Upper lobe of right lung (tissue), 1 donor: ENCODE results near the gene STX18. TPM values are rescaled to one million over a fixed set of nuclear protein-coding genes. Genes with fewer than 3 reads are reported as not detected.
A peak's percentile ranks its signal among the peaks of the same experiment; 100 is the strongest.

Experiments used
- ATAC-seq: fragments of 200-7000 bp; cut with Tn5 transposase; one replicate; pipeline ENCODE4 v1.9.1; 2020; ENCODE audit warnings: mild to moderate bottlenecking, moderate library complexity
- DNase-seq: peaks from one replicate; pipeline ENCODE4 v3.0.0-alpha.2; 2020
- H3K27ac ChIP-seq: fragments of 200-600 bp; one replicate; pipeline ENCODE4 v1.8.0; 2022
- H3K27me3 ChIP-seq: fragments of 200-600 bp; one replicate; pipeline ENCODE4 v1.8.0; 2022; ENCODE audit warnings: mild to moderate bottlenecking
- H3K36me3 ChIP-seq: fragments of 200-600 bp; one replicate; pipeline ENCODE4 v1.8.0; 2022
- H3K4me1 ChIP-seq: fragments of 200-600 bp; one replicate; pipeline ENCODE4 v1.8.0; 2022
- H3K4me3 ChIP-seq: fragments of 200-600 bp; one replicate; pipeline ENCODE4 v1.8.0; 2022; ENCODE audit warnings: mild to moderate bottlenecking
- H3K9me3 ChIP-seq: fragments of 200-600 bp; one replicate; pipeline ENCODE4 v1.8.0; 2022
- CTCF ChIP-seq: fragments of 200-600 bp; IDR thresholded peaks from one replicate; pipeline ENCODE4 v1.8.0; 2022; ENCODE audit warnings: antibody characterized with exemption
- intact Hi-C: fragments of 100-400 bp; cut with DNase I; formaldehyde crosslinking; loops from one replicate; pipeline ENCODE4 v1.11.0; 2022
- total RNA-seq: library from RNA; stranded (reverse); fragmentation: NEBNext Ultra II Directional; extraction: Animal tissue kit (Norgen Biotek cat#: 25700); gene quantifications from one replicate; pipeline ENCODE4 v1.2.1, GENCODE V29; 2021
- donor health status: DM: no; HTN: yes; CAD: no; lungs with severe emphysema.

The STX18 gene
- total RNA-seq, 1 donor from 2014 or later: 22.1 TPM

GRCh38 chr4:4386736-4387392 is 155.0 kb downstream of the STX18 start, which contains the start of gene NSG1:
NSG1 (plus strand) TSS chr4:4387102; CDS start chr4:4387630, 528 bp downstream.
- H3K4me3 ChIP-seq: peak within 1 kb of the TSS; percentile 38
- no peak for TF ChIP-seq CTCF
- no peaks in the 10 kb centered on the region for H3K36me3 ChIP-seq
- H3K27me3 ChIP-seq: peaks cover 64% of the 10 kb centered on the region
- H3K27ac ChIP-seq: no peak within 1 kb of the TSS
- ATAC-seq (peak; percentile 28), DNase-seq (no peak)
- intact Hi-C loops: no loop called here
- peaks cover 14% of the 10 kb centered on the region for H3K4me1 ChIP-seq
- H3K9me3 ChIP-seq: no peaks in the 10 kb centered on the region

GRCh38 chr4:4386296-4386735 is 155.5 kb downstream of the STX18 start:
- H3K27ac ChIP-seq: no peak overlapping the region
- H3K36me3 ChIP-seq: no peaks in the 10 kb centered on the region
- H3K9me3 ChIP-seq: no peaks in the 10 kb centered on the region
- DNase-seq (no peak), ATAC-seq (no peak)
- H3K4me1 ChIP-seq: peaks cover 14% of the 10 kb centered on the region
- peaks cover 61% of the 10 kb centered on the region for H3K27me3 ChIP-seq
- peak overlapping the region; percentile 38 for H3K4me3 ChIP-seq
- intact Hi-C loops: no loop called here
- no peak for TF ChIP-seq CTCF

GRCh38 chr4:4385729-4386295 is 156.0 kb downstream of the STX18 start:
- peaks cover 14% of the 10 kb centered on the region for H3K4me1 ChIP-seq
- H3K4me3 ChIP-seq: peak overlapping the region; percentile 38
- H3K36me3 ChIP-seq: no peaks in the 10 kb centered on the region
- TF ChIP-seq CTCF: no peak
- DNase-seq: no peak
- H3K27me3 ChIP-seq: peaks cover 56% of the 10 kb centered on the region
- intact Hi-C loops: no loop called here
- no peaks in the 10 kb centered on the region for H3K9me3 ChIP-seq
- no peak for ATAC-seq
- no peak overlapping the region for H3K27ac ChIP-seq

GRCh38 chr4:4384837-4385236 is 157.0 kb downstream of the STX18 start:
- Histone ChIP-seq H3K27ac (no peak overlapping the region), H3K27me3 (peaks cover 49% of the 10 kb centered on the region), H3K4me3 (no peak overlapping the region), H3K4me1 (peaks cover 14% of the 10 kb centered on the region), H3K36me3 (no peaks in the 10 kb centered on the region), H3K9me3 (no peaks in the 10 kb centered on the region)
- no peak for TF ChIP-seq CTCF
- ATAC-seq (no peak), DNase-seq (no peak)
- intact Hi-C loops: no loop called here

- H3K36me3 ChIP-seq: no peaks in the 10 kb centered on the region
- intact Hi-C loops: no loop called here
- DNase-seq: no peak
- TF ChIP-seq CTCF: no peak
- H3K9me3 ChIP-seq: no peaks in the 10 kb centered on the region
- ATAC-seq: no peak
- no peak overlapping the region for H3K27ac ChIP-seq
- H3K4me1 ChIP-seq: peaks cover 12% of the 10 kb centered on the region
- no peak overlapping the region for H3K4me3 ChIP-seq
- peaks cover 33% of the 10 kb centered on the region for H3K27me3 ChIP-seq
These were observed 158.8 kb downstream of the STX18 start for GRCh38 chr4:4383085-4383484.
